WI38 (cell line): ENCODE measurements around the gene PDLIM4.

Experiments
- H3K4me3 ChIP-seq: 2 replicates; pipeline ENCODE4 v1.5.1; 2011; ENCODE audit warnings: low read depth, mild to moderate bottlenecking, control low read depth, low read length
- CTCF ChIP-seq: IDR thresholded peaks from 2 replicates; pipeline ENCODE4 v1.5.1; 2012; ENCODE audit warnings: low read depth, mild to moderate bottlenecking, control low read depth, low read length

PDLIM4 gene

GRCh38 chr5:132221781-132222648 lies 35.5 kb upstream of the PDLIM4 start:
- H3K4me3 ChIP-seq, result no peak overlapping the region
- TF ChIP-seq CTCF, result no peak

- no peak overlapping the region for H3K4me3 ChIP-seq
- TF ChIP-seq CTCF, result no peak
Observed at GRCh38 chr5:132222649-132223038, 34.9 kb upstream of the PDLIM4 start.

- H3K4me3 ChIP-seq, result no peak overlapping the region
- no peak for TF ChIP-seq CTCF
Observed at GRCh38 chr5:132223861-132224260, 33.6 kb upstream of the PDLIM4 start.

- H3K4me3 ChIP-seq, result no peak overlapping the region; the same call in 1 of the 2 replicates
- TF ChIP-seq CTCF, result no peak
Observed at GRCh38 chr5:132224716-132225115, 32.8 kb upstream of the PDLIM4 start.

- peak overlapping the region; percentile 30 for H3K4me3 ChIP-seq
- no peak for TF ChIP-seq CTCF
Observed at GRCh38 chr5:132225165-132226032, 32.1 kb upstream of the PDLIM4 start.

GRCh38 chr5:132226516-132227234 lies 30.8 kb upstream of the PDLIM4 start:
- TF ChIP-seq CTCF, result no peak
- H3K4me3 ChIP-seq, result peak overlapping the region; percentile 74
